ENCODE measurements around the gene UBR2. TPM values are rescaled to one million over a fixed set of nuclear protein-coding genes. Genes with fewer than 3 reads are reported as not detected.

Gene UBR2
- total RNA-seq, 1 donor = 31.5 TPM

GRCh38 chr6:42527204-42527603 is 36.6 kb upstream of the UBR2 start:
- no peak overlapping the region for H3K4me3 ChIP-seq (ENCODE audit: insufficient read depth, low read length)
- no peaks in the 10 kb centered on the region for H3K36me3 ChIP-seq (ENCODE audit: insufficient read depth, low read length)
- H4K20me1 ChIP-seq (ENCODE audit: insufficient read depth, low read length) = no peaks in the 10 kb centered on the region
- no peak overlapping the region for H3K27ac ChIP-seq (ENCODE audit: low read depth, low read length)
- TF ChIP-seq CTCF (IDR thresholded peaks at IDR 0.05; ENCODE audit: extremely low read depth, low read depth, low read length) = no peak
- no peak for DNase-seq (ENCODE audit: insufficient read length, low spot score, missing footprints)
- no peaks in the 10 kb centered on the region for H3K9me3 ChIP-seq (ENCODE audit: low read depth, low read length)
- no peaks in the 10 kb centered on the region for H3K27me3 ChIP-seq (ENCODE audit: insufficient read depth, low read length)
- H2AFZ ChIP-seq (ENCODE audit: low read length) = peak overlapping the region; percentile 15
- peaks cover 12% of the 10 kb centered on the region for H3K4me1 ChIP-seq (ENCODE audit: insufficient read depth, low read length)
- no peak overlapping the region for H3K4me2 ChIP-seq (ENCODE audit: insufficient read depth, low read length)
- H3K79me2 ChIP-seq (ENCODE audit: insufficient read depth, low read length) = no peaks in the 10 kb centered on the region

- Histone ChIP-seq H4K20me1 (ENCODE audit: insufficient read depth, low read length) (no peaks in the 10 kb centered on the region), H3K4me1 (ENCODE audit: insufficient read depth, low read length) (no peaks in the 10 kb centered on the region), H3K4me2 (ENCODE audit: insufficient read depth, low read length) (no peak overlapping the region), H3K4me3 (ENCODE audit: insufficient read depth, low read length) (no peak overlapping the region), H3K79me2 (ENCODE audit: insufficient read depth, low read length) (no peaks in the 10 kb centered on the region), H3K36me3 (ENCODE audit: insufficient read depth, low read length) (no peaks in the 10 kb centered on the region), H3K27ac (ENCODE audit: low read depth, low read length) (no peak overlapping the region), H3K27me3 (ENCODE audit: insufficient read depth, low read length) (no peaks in the 10 kb centered on the region), H2AFZ (ENCODE audit: low read length) (no peak overlapping the region), H3K9me3 (ENCODE audit: low read depth, low read length) (no peaks in the 10 kb centered on the region)
- DNase-seq (ENCODE audit: insufficient read length, low spot score, missing footprints) = no peak
- TF ChIP-seq CTCF (IDR thresholded peaks at IDR 0.05; ENCODE audit: extremely low read depth, low read depth, low read length) = no peak
Measured at GRCh38 chr6:42530296-42530695, 33.5 kb upstream of the UBR2 start.

- TF ChIP-seq CTCF (IDR thresholded peaks at IDR 0.05; ENCODE audit: extremely low read depth, low read depth, low read length) = no peak
- DNase-seq (ENCODE audit: insufficient read length, low spot score, missing footprints) = no peak
- Histone ChIP-seq H3K36me3 (ENCODE audit: insufficient read depth, low read length) (no peaks in the 10 kb centered on the region), H3K27me3 (ENCODE audit: insufficient read depth, low read length) (no peaks in the 10 kb centered on the region), H3K27ac (ENCODE audit: low read depth, low read length) (no peak overlapping the region), H2AFZ (ENCODE audit: low read length) (no peak overlapping the region), H3K4me1 (ENCODE audit: insufficient read depth, low read length) (no peaks in the 10 kb centered on the region), H3K4me3 (ENCODE audit: insufficient read depth, low read length) (no peak overlapping the region), H4K20me1 (ENCODE audit: insufficient read depth, low read length) (no peaks in the 10 kb centered on the region), H3K9me3 (ENCODE audit: low read depth, low read length) (no peaks in the 10 kb centered on the region), H3K79me2 (ENCODE audit: insufficient read depth, low read length) (no peaks in the 10 kb centered on the region), H3K4me2 (ENCODE audit: insufficient read depth, low read length) (no peak overlapping the region)
Measured at GRCh38 chr6:42530751-42531150, 33.1 kb upstream of the UBR2 start.

- peak; percentile 92 for TF ChIP-seq CTCF (IDR thresholded peaks at IDR 0.05; ENCODE audit: extremely low read depth, low read depth, low read length)
- H3K79me2 ChIP-seq (ENCODE audit: insufficient read depth, low read length) = no peaks in the 10 kb centered on the region
- no peaks in the 10 kb centered on the region for H3K27me3 ChIP-seq (ENCODE audit: insufficient read depth, low read length)
- H2AFZ ChIP-seq (ENCODE audit: low read length) = no peak overlapping the region
- H3K4me1 ChIP-seq (ENCODE audit: insufficient read depth, low read length) = no peaks in the 10 kb centered on the region
- H4K20me1 ChIP-seq (ENCODE audit: insufficient read depth, low read length) = no peaks in the 10 kb centered on the region
- DNase-seq (ENCODE audit: insufficient read length, low spot score, missing footprints) = peak; percentile 80
- no peaks in the 10 kb centered on the region for H3K9me3 ChIP-seq (ENCODE audit: low read depth, low read length)
- no peak overlapping the region for H3K27ac ChIP-seq (ENCODE audit: low read depth, low read length)
- H3K36me3 ChIP-seq (ENCODE audit: insufficient read depth, low read length) = no peaks in the 10 kb centered on the region
- no peak overlapping the region for H3K4me2 ChIP-seq (ENCODE audit: insufficient read depth, low read length)
- H3K4me3 ChIP-seq (ENCODE audit: insufficient read depth, low read length) = no peak overlapping the region
Measured at GRCh38 chr6:42532038-42532669, 31.7 kb upstream of the UBR2 start.

Measured in osteoblast (primary cell).